ENCODE results near the gene TMEM80. TPM values are rescaled to one million over a fixed set of nuclear protein-coding genes. Genes with fewer than 3 reads are reported as not detected.

The TMEM80 gene
- total RNA-seq, 4 donors from 2014 or later = 8.8 to 32.8 (median 16.3) TPM

DNA sequence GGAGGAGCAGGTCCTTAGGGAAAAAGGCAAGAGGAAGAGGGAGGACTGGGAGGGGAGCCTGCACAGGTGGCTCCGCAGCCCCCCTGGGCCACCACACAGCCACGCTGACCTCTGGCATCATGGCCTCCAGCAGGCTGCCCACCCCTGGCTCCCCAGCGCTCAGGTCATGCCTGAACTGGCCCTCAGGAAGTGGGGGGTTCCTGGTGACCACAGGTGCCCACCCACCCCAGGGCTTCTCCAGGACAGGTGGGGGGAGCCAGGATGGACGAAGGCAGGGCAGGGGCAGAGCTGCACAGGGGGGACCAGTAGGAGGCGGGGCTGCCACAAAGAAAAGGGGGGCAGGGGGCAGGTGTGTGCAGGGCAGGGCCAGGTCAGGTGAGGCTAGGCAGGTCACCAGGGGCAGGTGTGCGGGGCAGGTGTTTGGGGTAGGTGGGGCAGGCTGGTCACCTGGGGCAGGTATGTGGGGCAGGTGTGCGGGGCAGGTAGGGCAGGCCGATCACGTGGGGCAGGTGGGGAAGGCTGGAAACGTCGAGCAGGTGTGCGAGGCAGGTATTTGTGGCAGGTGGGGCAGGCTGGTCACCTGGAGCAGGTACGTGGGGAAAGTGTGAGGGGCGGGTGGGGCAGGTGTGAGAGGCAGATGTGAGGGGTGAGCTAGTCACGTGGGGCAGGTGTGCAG, 1.6 kb upstream of the TMEM80 start:
- TF ChIP-seq, protein P1, sequence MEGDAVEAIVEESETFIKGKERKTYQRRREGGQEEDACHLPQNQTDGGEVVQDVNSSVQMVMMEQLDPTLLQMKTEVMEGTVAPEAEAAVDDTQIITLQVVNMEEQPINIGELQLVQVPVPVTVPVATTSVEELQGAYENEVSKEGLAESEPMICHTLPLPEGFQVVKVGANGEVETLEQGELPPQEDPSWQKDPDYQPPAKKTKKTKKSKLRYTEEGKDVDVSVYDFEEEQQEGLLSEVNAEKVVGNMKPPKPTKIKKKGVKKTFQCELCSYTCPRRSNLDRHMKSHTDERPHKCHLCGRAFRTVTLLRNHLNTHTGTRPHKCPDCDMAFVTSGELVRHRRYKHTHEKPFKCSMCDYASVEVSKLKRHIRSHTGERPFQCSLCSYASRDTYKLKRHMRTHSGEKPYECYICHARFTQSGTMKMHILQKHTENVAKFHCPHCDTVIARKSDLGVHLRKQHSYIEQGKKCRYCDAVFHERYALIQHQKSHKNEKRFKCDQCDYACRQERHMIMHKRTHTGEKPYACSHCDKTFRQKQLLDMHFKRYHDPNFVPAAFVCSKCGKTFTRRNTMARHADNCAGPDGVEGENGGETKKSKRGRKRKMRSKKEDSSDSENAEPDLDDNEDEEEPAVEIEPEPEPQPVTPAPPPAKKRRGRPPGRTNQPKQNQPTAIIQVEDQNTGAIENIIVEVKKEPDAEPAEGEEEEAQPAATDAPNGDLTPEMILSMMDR (IDR thresholded peaks at IDR 0.05; ENCODE audit: low read depth) = no peak

DNA sequence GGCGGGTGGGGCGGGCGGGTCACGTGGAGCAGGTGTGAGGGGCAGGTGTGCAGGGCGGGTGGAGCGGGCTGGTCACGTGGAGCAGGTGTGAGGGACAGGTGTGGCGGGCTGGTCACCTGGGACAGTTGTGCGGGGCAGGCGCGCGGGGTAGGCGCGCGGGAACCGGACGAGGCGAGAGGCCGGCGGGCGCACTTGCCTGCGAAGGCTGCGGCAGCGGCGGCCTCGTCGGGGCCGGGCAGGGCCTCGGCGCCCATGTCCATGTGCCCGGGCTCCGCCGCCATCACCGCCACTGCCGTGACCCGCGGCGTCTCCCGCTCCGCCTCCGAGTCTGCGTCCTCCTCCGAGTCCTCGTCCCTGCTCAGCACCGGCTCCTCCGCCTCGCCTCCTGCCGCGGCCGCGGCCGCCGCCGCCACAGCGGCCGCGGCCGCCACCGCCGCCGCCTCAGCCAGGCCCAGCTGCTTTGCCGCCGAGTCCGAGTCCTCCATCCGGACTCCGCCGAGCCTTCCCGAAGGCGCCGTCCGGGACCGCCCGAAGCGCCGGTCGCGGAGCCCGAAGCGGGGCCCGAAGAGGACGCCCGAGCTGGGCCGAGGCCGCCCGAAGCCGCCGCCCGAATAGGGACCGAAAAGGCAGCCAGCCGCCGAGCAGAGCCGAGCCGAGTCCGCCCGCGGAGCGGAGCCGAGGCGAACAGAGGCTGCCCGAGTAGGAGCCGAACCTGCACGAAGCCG, 891 bp upstream of the TMEM80 start, which contains the start of gene DEAF1:
Gene DEAF1, minus strand, starts transcription at position 660 of the 725 bp plus-strand sequence. Its CDS starts 175 bp downstream, at position 485.
- TF ChIP-seq, protein P1 (IDR thresholded peaks at IDR 0.05; ENCODE audit: low read depth) = no peak

DNA sequence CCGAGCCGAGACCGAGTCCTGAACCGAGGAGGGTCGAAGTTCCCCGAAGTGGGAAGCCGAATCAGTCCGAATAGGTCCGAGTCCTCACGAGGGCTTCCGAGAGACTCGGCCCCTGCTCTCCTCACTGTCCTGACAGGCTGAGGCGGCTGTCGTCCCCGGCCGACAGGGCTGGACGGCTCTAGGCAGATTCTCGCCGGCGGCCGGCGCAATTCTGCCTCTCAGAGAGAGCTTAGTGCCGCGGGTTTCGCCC, 403 bp upstream of the TMEM80 start:
- TF ChIP-seq, protein P1 (IDR thresholded peaks at IDR 0.05; ENCODE audit: low read depth) = no peak

DNA sequence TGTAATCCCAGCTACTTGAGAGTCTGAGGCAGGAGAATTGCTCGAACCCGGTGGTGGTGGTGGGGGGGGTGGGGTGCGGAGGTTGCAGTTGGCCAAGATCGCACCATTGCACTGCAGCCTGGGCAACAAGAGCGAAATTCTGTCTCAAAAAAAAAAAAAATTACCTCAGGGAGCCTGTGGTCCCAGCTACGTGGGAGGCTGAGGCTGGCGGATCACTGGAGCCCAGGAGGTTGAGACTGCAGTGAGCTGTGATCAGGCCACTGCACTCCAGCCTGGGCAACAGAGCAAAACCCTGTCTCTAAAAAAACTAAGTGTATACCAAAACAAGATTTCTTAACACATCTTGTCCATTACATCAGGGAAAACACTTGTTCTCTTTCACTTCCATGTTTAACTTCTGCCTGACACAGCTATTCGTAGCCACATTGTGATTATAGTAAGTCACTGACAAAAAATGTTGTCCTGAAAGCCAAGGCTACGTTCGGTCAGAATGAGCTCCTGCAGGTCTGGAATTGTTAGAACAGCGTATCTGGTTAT, 1.4 kb downstream of the TMEM80 start:
- TF ChIP-seq, protein P1 (IDR thresholded peaks at IDR 0.05; ENCODE audit: low read depth) = no peak

DNA sequence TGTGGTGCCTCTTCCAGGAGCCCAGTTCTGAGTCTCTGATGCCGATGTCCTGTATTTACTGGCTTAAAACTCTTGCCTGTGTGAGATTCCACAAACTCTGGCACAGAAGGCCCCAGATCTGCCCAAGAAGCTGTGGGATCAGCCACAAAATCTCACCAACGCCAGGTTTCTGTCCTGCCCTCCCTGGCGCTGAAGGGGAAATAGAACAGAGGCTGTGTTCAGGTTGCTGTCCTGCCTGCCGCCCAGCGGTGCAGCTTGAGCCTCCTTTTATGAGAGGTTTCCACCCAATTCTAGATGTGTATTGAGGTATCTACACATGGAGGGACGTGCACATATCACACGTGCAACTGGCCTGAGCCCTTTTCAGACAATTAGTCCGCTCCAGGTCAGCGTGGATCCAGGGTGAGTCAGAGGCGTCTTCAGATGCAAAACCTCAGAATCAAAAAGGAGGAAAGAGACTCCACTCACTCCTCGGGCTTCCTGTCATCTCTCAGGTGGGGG, 2.2 kb downstream of the TMEM80 start:
- TF ChIP-seq, protein P1 (IDR thresholded peaks at IDR 0.05; ENCODE audit: low read depth) = no peak

DNA sequence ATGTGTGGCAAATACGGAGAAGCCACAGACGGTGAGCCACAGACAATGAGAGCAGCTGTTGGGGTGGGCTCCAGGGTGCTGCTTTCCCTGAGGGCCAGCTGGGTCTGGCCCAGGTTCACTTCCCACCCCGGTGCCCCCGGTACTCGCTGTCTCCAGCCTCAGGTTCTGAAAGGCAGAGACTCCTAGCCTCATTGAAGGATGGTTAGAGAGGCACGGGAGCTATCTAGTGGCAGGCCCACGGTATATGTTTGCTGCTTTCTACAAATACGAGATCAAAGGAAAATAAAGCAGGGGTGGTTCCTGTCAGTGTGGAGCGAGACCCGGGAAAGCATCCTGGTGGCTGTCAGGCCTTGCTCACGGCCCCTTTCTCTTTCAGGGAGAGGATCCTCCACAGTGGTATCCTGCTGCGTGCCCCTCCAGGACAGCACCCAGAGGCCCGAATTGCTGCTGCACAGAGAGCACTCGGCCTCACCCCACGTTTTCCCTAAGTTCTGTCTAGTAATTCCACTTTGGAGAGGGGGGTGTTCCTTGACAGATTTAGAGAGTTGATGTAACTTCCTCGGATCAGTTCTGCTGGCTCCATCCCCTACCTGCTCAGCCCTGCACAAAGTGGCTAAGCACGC, 3.0 kb downstream of the TMEM80 start:
- TF ChIP-seq, protein P1 (IDR thresholded peaks at IDR 0.05; ENCODE audit: low read depth) = no peak

DNA sequence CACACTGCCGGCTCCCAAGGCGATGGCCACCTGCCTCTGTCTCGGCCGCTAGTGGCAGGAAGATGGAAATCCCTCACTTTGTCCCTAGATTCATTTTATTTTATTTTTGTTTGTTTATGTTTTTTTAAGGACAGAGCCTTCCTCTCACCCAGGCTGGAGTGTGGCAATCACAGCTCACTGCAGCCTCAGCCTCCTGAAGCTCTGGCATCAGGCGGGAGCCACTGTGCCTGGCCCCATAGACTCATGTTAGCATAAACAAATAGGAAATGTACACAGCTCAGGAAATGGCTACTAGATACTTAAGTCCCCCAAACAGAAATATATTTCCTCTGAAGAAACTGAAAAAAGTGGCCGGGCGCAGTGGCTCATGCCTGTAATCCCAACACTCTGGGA, 3.5 kb downstream of the TMEM80 start:
- TF ChIP-seq, protein P1 (IDR thresholded peaks at IDR 0.05; ENCODE audit: low read depth) = no peak

Measured in subcutaneous adipose tissue (tissue), 4 donors.